ENCODE data around the gene SUSD6.

Gene SUSD6

GRCh38 chr14:69572030-69572840, 39.2 kb upstream of the SUSD6 start:
- TF ChIP-seq, protein P1, sequence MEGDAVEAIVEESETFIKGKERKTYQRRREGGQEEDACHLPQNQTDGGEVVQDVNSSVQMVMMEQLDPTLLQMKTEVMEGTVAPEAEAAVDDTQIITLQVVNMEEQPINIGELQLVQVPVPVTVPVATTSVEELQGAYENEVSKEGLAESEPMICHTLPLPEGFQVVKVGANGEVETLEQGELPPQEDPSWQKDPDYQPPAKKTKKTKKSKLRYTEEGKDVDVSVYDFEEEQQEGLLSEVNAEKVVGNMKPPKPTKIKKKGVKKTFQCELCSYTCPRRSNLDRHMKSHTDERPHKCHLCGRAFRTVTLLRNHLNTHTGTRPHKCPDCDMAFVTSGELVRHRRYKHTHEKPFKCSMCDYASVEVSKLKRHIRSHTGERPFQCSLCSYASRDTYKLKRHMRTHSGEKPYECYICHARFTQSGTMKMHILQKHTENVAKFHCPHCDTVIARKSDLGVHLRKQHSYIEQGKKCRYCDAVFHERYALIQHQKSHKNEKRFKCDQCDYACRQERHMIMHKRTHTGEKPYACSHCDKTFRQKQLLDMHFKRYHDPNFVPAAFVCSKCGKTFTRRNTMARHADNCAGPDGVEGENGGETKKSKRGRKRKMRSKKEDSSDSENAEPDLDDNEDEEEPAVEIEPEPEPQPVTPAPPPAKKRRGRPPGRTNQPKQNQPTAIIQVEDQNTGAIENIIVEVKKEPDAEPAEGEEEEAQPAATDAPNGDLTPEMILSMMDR (IDR thresholded peaks at IDR 0.05; ENCODE audit: low read depth, low read length): no peak
- H3K4me3 ChIP-seq (replicated peaks in 1 of 2; ENCODE audit: low read depth in 2 of 2, low read length in 2 of 2): peak overlapping the region in 1 of 2 donors; percentile 26
- peak in 1 of 2 donors; percentile 33 for DNase-seq (ENCODE audit: low read depth in 2 of 2)

DNA sequence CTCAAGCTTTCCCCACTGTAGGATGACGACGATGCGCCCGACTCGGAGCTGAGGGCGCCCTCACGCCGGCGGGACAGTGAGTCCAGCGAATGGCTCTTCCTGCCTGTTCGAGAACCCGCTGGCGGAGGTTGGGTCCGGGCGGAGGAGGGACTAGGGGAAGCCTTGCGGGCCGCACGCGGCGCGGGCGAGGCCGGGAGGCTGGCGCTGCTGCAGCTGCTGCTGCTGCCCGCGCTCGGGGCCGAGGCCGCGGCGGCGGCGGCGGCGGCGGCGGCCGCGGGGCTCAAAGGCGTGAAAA, 38.6 kb upstream of the SUSD6 start:
- no peak for DNase-seq (ENCODE audit: low read depth in 2 of 2)
- TF ChIP-seq, protein P1 (IDR thresholded peaks at IDR 0.05; ENCODE audit: low read depth, low read length): no peak
- H3K4me3 ChIP-seq (replicated peaks in 1 of 2; ENCODE audit: low read depth in 2 of 2, low read length in 2 of 2): no peak overlapping the region

GRCh38 chr14:69573205-69573830, 38.1 kb upstream of the SUSD6 start:
- DNase-seq (ENCODE audit: low read depth in 2 of 2): no peak
- TF ChIP-seq, protein P1 (IDR thresholded peaks at IDR 0.05; ENCODE audit: low read depth, low read length): no peak
- no peak overlapping the region for H3K4me3 ChIP-seq (replicated peaks in 1 of 2; ENCODE audit: low read depth in 2 of 2, low read length in 2 of 2)

GRCh38 chr14:69573831-69574262, 37.5 kb upstream of the SUSD6 start:
- no peak for DNase-seq (ENCODE audit: low read depth in 2 of 2)
- no peak overlapping the region for H3K4me3 ChIP-seq (replicated peaks in 1 of 2; ENCODE audit: low read depth in 2 of 2, low read length in 2 of 2)
- TF ChIP-seq, protein P1 (IDR thresholded peaks at IDR 0.05; ENCODE audit: low read depth, low read length): no peak

DNA sequence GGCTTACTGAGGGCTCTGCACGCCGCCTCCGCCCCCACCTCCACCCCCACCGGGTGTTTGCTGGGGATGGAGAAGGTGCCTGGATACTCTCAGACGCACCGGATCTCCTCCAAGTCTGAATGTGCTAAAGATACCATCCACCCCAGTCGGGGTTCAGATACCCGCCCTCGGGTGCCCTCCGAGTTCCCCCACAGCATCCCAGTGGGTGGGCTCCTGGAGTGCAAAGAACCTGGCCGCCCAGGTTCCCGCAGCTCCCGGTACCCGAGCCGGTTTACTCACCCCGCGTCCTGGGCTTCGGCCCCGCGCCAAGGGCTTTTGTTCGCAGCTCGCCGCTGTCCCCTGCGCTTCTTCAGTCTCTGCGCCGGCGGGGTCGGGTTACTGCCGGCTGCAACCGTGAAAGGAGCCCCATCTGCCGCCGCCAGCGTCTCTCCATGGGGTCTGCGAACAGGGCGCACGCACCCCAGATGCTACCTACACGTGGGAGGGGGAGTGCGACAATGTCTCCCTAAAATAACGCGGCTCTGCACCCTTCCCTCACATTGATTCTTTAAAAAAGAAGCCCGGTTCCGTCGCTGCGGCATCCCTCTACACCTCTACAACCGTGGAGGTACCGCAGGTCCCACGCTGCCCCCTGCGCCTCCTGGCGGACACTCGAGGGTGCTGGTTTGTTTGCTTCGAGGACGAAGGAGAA, 37.0 kb upstream of the SUSD6 start, which contains the start of gene CCDC177:
Gene CCDC177, minus strand, starts transcription at position 609 of the 691 bp plus-strand sequence. CDS start 1,249 bp downstream, outside the sequence.
- peak within 1 kb of the TSS; percentile 27 to 28 for H3K4me3 ChIP-seq (replicated peaks in 1 of 2; ENCODE audit: low read depth in 2 of 2, low read length in 2 of 2)
- peak; percentile 61 to 64 for DNase-seq (ENCODE audit: low read depth in 2 of 2)
- TF ChIP-seq, protein P1 (IDR thresholded peaks at IDR 0.05; ENCODE audit: low read depth, low read length): peak; percentile 97

GRCh38 chr14:69574954-69575295, 36.5 kb upstream of the SUSD6 start:
- DNase-seq (ENCODE audit: low read depth in 2 of 2): no peak
- H3K4me3 ChIP-seq (replicated peaks in 1 of 2; ENCODE audit: low read depth in 2 of 2, low read length in 2 of 2): no peak overlapping the region
- TF ChIP-seq, protein P1 (IDR thresholded peaks at IDR 0.05; ENCODE audit: low read depth, low read length): no peak
